T-helper 2 cell treated with Interferon-gamma antibody and Interleukin-4, amounts not matched to agents 100 ng/mL and 5 ng/mL, for 36 hours (primary cell): Measurements from ENCODE around the gene LRP1B. TPM values are rescaled to one million over a fixed set of nuclear protein-coding genes. Genes with fewer than 3 reads are reported as not detected.

ENCODE experiments used
- intact Hi-C: fragments of 100-400 bp; cut with micrococcal nuclease; formaldehyde crosslinking; loops from one replicate; pipeline ENCODE4 v1.15.1; 2023
- total RNA-seq: library from RNA; stranded (reverse); gene quantifications from 2 replicates; pipeline ENCODE4 v1.2.3, GENCODE V29; 2022

Gene LRP1B
- total RNA-seq, 1 donor from 2014 or later = not detected

DNA sequence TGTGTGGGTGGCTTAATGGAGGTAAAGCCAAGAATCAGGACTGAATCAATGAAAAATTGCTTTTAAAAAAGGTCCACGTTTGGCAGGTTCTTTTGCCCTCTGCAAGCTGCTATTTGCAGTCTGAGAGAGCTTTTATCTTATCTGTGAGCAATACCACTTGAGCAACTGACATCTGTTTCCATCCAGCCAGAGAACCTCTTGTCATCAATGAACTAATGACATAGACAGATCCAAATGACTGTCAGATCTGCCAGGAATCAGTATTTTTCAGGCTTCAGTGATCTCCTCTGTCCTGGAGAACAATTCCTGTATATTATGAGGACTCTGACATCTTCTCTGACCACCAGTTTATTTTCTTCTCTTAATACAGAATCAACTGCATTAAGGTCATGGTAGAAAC lies 608.1 kb downstream of the LRP1B start:
- intact Hi-C loops = no loop called here

DNA sequence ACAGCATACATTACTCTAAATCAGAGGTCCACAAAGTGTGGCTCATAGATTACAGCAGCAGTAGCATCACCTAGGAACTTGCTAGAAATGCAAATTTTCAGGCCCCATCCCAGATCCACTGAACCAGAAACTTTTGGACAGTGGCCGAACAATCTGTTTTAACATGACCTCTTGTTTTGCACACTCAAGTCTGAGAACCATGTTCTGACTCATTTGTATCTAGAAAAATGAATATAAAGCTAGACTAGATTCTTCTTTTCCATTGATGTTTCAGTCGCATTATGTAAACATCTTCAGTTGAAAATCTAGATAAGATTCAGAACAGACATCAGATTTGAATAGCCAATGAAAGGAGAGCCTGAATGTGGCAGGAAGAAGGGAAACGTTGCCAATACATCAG lies 608.8 kb downstream of the LRP1B start:
- intact Hi-C loops = no loop called here

DNA sequence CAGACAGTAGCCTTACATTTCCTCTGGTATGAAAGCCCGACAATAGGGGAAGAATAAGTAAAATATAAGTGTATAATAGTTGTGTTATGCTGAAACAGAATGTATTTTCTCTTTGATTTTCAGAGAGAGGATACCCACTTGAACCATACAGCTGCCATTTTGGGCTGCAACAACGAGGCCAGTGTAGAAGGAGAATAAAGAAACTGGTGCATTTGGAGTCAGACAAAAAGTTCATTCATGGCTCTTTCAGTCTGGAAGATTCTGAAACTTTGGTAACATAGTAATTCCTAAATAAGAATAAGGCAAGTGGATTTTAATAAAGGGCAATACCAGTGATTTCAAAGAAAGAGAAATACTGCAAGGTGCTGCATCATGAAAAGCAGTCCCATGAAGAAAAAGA lies 610.9 kb downstream of the LRP1B start:
- intact Hi-C loops = no loop called here

DNA sequence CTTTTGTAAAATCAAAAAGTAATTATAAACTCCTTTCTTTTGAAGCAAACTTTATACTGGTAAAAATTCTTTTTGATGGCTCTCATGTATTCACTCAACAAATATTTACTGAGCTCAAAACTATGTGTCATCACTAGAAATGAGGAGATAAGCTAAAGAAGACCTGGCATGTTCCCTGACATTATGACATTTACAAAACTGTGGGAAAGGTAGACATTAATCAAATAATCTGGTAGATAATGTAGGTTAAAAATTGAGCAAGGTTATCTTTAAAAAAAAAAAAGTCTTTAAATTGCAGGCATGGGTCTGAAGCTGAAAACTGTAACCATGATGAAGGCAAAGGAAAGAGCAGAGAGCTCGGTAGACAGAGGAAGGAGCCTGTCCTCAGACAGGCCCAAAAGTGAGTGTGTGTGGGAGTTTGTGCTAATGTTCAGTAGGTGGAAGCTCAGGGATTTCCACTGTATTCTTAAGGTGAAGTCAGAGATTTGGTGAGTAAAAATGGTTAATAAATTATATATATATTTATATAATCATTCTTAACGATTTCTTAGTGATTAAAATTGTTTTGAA lies 612.9 kb downstream of the LRP1B start:
- intact Hi-C loops = no loop called here

DNA sequence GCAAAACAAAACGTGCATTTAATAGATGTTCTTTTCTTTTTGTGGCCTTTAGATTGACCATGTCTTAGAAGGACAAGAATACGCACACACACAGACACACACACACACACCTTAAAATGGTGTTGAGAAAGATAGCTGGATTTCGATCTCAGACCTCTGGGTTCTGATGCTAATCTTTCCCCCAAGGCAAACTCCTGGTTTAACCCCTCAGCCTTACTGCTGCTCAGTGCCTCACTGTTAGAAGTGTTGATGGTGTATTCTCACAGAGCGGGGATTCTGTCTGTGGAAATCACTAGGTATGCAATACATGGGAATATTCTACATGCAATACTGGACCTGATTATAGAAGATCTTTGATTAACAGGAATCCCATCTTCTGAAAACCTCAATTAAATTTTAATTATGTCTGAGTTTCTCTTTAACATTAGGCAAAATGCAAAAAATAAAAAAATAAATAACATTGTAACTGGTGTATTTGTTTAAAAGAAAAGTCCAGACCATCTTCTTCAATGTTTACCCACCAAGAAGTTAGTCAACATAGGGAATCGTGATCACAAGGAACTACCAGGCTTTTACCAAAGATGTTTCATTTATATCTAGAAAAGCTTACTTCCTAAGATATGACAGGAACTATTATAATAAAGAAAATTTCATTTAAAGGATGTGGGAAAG lies 613.5 kb downstream of the LRP1B start:
- intact Hi-C loops = no loop called here

DNA sequence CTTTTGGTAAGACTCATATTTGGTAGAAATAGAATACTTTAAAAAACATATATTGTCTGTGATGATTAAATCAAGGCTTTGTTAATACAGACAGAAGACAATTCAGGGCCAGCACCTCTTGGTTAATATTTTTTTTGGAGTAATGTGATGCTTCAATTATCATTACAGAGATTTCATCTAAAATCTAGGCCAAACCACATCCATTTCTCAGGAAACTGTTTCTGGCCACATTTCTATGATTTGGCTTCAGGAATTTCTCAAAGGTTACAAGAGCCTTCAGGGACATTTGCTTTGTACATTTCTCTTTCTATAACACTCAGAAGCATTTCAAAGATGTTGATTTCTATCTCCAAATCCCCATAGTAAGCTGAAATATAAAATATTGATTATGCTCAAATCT lies 614.9 kb downstream of the LRP1B start:
- intact Hi-C loops = no loop called here

DNA sequence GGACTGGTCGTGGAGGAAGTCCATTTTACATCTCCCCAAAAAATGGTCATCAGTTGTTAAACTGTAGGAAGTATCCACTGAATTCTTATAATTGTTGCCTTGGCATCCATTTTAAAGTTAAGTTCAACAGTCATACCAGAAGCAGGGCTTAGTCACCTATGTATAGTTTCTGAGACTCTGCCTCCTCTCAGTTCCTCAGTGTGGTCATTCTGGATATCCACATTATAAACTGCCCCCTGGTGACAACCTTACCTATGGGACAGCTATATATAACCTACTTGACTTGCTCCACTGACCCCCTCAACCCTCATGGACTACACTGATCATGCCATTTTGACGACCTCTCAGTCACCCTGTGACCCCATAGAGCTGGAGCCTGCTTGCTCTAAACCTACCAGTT lies 617.0 kb downstream of the LRP1B start:
- intact Hi-C loops = no loop called here

DNA sequence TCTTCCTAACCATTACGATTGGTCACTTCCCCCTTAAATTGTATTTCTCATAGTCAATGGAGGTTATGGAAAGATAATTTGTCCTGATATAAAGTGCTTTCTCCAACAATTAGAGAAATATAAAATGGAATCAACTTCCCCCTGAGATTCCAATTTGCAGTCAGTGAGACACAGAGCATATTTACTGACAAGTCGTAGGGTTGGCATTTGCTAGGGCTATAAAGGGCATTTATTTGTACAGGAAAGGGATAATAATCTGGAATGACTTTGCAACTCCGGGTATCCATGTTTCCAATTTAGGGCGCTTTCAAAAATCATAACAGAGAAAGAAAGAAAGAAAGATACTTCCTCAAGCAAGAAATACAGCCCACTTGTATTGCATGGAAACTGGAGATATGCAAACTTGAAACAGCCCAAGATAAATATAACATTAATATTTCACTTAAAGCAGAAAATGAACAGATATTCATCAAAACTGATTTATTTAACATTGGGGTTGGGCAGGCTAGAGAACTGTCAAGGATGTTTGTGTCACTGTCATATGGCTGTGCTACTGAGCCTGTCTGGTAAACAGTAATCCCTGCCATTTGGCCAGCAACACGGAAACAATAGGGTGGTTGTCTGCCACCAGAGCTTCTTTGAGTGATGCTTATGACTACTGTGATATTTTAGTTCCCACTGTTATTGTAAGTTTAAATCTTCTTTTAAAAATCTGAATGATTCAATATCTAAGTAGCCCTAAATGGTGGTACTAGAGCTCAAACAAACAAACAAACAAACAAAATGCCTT lies 621.8 kb downstream of the LRP1B start:
- intact Hi-C loops = no loop called here

DNA sequence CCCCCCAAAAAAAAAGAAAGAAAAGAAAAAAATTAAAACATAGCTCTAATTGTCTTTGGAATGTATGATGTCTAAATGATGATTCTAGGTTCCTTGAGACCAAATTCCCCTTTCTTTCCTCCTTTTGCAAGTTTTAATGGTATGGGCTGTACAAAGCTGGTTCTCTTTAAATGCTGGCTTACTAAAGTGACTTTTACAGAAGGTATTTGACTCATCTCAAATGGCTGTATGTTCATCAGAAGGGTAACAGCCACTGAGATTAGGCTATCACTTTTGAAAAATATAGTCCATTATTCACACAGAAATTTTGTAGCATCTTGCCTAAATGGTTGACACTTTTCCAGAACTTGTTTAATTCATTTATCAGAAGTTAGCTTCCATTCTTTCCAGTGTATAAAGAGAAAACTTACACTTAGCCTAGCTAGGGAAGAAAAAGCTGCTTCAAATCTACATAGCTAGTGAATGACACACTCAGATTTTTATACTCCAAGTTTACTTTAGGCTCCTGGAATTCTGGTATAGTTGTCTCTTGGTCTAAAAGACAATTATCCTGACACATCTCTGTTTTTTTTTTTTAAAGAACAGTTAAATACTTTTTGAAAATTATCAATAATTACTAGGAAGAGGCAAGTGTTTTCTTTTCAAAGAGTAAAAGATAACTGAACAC lies 622.6 kb downstream of the LRP1B start:
- intact Hi-C loops = no loop called here

DNA sequence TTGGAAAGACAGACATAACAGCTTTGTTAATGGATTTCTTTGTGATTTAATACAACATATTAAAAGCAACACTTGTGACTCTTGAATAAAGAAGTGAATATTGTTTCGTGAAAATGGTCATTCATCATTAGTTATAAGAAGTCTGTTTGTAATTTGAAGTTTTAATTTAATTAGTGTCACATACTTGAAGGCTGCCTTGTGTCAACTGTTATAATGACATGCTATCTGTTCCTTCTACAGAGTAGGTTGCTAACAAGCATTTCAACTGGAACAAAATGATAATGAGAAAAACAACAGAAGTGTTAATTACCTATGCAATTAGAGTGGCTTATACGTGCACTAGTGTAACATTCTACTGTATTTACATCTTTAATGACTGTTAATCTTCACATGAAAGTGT lies 624.7 kb downstream of the LRP1B start:
- intact Hi-C loops = no loop called here

DNA sequence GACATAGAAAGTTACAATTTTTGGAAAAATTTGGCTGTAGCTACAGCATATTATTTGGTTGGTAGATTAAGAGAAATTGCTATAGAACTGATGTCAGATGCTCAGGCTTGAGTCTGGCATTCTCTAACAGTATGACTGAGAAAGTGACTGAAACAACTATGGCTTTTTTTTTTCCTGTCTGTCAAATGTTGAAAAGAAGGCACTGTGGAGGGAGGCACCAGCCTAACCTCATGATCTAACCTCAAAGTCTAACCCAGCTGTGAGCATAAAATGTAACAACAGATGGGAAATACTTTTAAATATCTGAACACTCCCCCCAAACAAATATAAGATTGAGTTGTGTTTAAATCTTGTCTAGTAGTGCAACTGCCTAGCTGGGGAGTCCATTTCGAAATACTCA lies 629.1 kb downstream of the LRP1B start:
- intact Hi-C loops = no loop called here

DNA sequence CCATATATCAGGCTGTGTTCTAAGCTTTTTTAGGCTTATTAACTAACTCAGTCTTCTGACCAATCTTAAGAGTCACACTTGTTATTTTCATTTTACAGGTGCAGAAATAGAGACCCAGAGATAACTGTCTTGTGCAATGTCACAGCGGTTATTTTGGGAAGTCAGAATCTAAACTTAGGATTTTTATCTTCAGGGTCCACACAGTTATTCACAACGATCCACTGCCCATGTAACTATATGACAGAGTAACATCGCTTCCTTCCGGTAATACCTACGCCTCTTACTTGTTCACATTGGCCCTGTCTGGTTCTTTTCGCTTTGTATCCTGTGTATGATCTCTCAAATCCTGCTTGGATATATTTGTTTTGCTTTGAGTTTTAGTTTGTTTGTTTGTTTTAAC lies 631.7 kb downstream of the LRP1B start:
- intact Hi-C loops = no loop called here

DNA sequence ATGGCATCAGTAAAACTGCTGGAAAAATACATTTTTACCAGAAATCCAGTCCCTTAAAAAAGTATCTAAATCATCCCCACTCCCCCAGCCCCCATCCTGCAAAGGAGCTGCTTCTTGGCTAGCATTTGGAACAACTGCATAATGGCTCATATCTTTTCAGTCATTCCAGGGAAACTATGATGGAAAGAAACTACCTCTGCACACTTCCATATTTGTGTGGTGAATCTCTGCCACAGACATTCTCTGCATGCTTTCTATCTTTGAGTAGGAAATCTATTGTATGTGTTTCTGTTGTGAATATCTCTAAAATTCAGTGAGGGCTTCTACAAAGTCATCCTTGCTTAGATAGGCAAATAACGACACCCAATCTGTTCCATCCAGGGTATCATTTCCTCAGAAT lies 632.3 kb downstream of the LRP1B start:
- intact Hi-C loops = no loop called here

DNA sequence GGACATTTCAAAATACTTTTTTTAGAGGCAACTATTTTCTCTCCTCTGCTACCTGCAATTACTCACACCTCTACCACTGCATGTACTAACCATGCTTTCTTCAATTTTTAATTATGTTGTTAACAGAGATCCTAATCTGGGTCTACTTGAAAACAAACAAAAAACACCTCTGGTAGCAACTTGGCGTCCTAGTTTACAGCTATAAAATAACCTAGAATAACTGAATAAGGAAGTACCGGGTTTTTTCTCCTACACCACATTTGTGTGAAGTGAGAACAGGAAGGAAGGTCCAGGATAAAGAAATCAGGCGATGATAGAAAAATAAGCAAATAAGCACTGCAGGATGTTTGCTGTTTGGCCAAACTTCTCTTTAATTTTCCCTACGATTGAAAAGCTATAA lies 633.5 kb downstream of the LRP1B start:
- intact Hi-C loops = no loop called here

DNA sequence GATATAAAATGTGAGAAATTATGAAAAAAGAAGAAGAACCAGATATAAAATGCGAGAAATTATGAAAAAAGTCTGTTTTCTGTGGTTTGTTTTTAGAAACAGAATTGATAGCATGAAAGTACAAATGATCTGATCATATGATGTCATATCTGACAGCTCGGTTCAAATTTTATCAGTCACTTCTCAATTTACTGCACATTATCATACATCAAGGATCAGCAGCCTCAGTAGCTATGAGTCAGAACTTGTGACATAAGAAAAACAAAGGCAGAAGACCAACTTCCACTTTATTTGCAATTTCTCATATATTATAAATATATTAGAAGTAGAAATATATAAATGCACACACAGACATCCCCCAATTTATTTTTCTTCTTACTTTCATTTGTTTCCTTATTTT lies 634.0 kb downstream of the LRP1B start:
- intact Hi-C loops = no loop called here

DNA sequence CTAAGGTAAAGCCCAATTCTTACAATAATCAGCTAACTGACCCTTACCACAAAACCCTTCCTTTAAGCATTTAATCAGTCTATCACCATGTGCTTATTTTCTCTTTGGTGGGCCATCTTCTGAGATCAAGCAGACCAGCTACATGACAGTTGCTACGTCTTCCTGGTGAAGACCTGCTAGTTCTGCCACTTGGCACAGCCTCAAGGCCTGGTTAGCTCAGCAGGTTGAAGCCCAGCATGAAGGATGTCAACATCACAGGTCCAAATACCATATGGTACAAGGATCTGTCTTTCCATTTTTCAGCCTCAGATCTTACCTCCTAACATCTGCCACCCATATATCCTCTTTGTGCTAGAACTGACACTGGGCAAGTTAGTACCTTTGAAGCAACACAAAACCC lies 636.9 kb downstream of the LRP1B start:
- intact Hi-C loops = no loop called here

DNA sequence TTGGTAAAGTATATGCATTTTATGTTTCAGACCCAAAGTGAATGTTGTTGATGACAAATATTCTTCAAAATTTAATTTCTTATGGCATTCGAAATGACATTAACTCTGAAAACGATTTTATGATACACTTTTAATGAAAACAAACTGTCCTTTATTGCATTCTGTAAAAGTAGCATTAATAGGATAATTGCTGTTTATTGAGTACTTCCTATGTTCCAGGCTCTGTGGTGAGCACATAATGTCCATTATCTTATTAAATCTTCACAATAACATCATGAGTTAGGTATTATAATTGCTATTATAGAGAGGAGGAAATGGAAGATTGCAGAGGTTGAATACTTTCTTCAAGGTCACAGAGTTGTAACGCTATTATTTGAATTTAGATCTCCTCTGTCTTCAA lies 638.0 kb downstream of the LRP1B start:
- intact Hi-C loops = no loop called here

DNA sequence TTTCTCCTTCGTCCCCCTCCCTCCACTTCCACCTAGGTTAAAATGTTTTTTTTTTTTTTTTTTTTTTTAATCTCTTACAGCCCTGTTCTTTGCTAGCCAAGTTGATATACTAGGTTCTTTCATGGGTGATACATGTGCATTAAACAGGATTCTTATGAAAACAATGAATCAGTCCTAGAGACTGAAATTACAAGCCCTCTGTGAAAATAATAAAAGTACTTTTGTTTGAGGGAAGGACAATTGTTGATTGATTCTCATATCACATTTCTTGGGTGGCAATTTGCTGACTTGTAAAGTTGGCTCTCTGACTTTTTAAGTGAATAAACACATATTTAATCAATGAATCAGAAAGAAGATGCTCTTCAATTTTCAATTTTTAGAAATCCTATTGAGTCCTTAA lies 639.9 kb downstream of the LRP1B start:
- intact Hi-C loops = no loop called here

DNA sequence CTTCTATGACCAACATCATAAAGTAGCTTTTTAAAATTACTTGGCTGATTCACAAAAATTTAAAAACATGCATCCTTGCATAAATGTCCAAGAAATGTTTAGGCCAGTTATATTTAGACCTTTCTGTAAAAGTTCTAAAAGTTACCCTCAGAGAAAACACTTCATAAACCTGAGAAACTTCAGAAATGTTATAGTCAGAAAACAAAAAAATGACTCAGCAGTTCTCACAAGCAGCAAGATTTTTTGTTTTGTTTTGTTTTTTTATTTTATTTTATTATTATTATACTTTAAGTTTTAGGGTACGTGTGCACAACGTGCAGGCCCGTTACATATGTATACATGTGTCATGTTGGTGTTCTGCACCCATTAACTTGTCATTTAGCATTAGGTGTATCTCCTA lies 648.1 kb downstream of the LRP1B start:
- intact Hi-C loops = no loop called here

DNA sequence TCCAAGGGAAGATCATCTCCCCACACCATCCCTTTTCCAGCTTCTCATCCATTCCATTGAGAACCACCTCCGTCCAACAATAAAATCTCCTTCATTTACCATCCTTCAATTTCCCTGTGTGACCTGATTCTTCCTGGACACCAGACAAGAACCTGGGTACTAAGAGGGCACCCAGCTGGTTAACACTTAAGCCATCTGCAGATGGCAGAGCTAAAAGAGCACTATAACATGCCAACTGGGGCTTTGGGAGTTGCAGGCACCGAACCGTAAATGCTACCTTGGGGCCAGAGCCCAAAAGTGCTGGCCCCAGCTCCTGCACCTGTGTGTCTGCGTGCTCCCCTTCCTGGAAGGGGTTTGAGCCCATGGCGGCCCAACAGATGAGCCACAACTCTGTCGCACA lies 655.0 kb downstream of the LRP1B start:
- intact Hi-C loops = no loop called here

DNA sequence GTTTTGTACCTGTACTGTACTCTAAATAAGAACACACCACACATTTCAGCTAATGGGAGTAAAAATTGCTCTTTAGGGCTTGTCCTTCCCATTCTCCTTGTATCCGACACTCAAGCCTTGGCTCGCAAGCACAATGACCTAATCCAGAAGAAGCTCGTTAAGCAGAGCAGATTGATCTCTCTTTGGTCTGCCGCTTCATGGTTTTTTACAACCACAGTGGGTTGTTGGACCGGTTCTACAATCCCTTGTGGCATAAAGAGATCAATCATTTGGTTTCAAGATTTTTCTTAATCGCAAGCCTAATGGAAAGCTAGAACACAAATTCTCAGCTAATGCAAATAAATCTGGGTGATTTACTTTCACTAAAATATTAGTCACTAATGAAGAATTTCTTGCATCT lies 662.1 kb downstream of the LRP1B start:
- intact Hi-C loops = no loop called here

DNA sequence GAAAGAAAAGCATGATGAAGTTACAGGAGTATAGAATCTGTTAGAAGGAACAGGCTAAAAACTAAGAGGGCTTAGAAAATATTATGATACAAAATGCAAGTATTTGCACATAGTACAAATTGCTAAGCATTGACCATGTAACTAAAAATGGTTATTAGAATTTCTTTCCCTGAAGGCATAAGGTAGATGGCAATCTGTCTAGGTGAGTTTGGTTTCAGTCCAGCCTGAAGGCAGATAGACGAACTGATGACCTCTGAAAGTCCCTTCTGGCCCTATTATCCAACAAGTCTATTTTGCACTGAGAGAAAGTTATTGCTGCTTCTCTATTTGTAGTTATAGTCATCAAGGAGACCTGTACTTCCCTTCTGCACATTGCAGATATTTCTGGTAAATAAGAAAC lies 663.5 kb downstream of the LRP1B start:
- intact Hi-C loops = no loop called here
